Stimulated activated CD8-positive, alpha-beta memory T cell treated with anti-CD3 and anti-CD28 coated beads, Interleukin-7, amount 100 ng/mL, for 24 hours (primary cell): Measurements from ENCODE around the gene FOXP1.

Experiments
- DNase-seq: peaks from one replicate; pipeline ENCODE4 v3.0.0-alpha.2; 2020; ENCODE audit warnings: low read depth

Gene FOXP1

GRCh38 chr3:71127052-71127831 lies 456.3 kb downstream of the FOXP1 start:
- DNase-seq: no peak

- DNase-seq: no peak
Measured at GRCh38 chr3:71125738-71126137, 457.8 kb downstream of the FOXP1 start.

GRCh38 chr3:71124048-71124447 lies 459.5 kb downstream of the FOXP1 start:
- DNase-seq: no peak

GRCh38 chr3:71122641-71123040 lies 460.9 kb downstream of the FOXP1 start:
- no peak for DNase-seq

- no peak for DNase-seq
Measured at GRCh38 chr3:71121429-71122167, 461.9 kb downstream of the FOXP1 start.

GRCh38 chr3:71120012-71120411 lies 463.5 kb downstream of the FOXP1 start:
- DNase-seq: no peak

- no peak for DNase-seq
Measured at GRCh38 chr3:71119171-71119570, 464.4 kb downstream of the FOXP1 start.

GRCh38 chr3:71118436-71118835 lies 465.1 kb downstream of the FOXP1 start:
- DNase-seq: no peak

GRCh38 chr3:71117572-71118247 lies 465.8 kb downstream of the FOXP1 start:
- DNase-seq: no peak

GRCh38 chr3:71114610-71115009 lies 468.9 kb downstream of the FOXP1 start:
- DNase-seq: no peak

GRCh38 chr3:71112576-71112975 lies 471.0 kb downstream of the FOXP1 start:
- DNase-seq: no peak

GRCh38 chr3:71111784-71112440 lies 471.6 kb downstream of the FOXP1 start:
- no peak for DNase-seq

GRCh38 chr3:71110385-71111222 lies 472.9 kb downstream of the FOXP1 start:
- no peak for DNase-seq

GRCh38 chr3:71109977-71110285 lies 473.6 kb downstream of the FOXP1 start:
- no peak for DNase-seq

- no peak for DNase-seq
Measured at GRCh38 chr3:71109241-71109976, 474.1 kb downstream of the FOXP1 start.

GRCh38 chr3:71107926-71108325 lies 475.6 kb downstream of the FOXP1 start:
- no peak for DNase-seq

GRCh38 chr3:71104976-71105375 lies 478.6 kb downstream of the FOXP1 start:
- DNase-seq: no peak

- no peak for DNase-seq
Measured at GRCh38 chr3:71104556-71104955, 479.0 kb downstream of the FOXP1 start.

- DNase-seq: no peak
Measured at GRCh38 chr3:71104121-71104541, 479.4 kb downstream of the FOXP1 start.

GRCh38 chr3:71103430-71103921 lies 480.1 kb downstream of the FOXP1 start:
- DNase-seq: no peak
